Cerebellar nuclear complex (tissue), 1 donor: Measurements from ENCODE around the gene NLN.

Experiments
- DNase-seq, 2 experiments: peaks; one replicate each; lab custom pipeline; 2025; lab: John Stamatoyannopoulos, UW

NLN gene

GRCh38 chr5:65873181-65873750 is 151.3 kb downstream of the NLN start:
- DNase-seq, result no peak

- DNase-seq, result no peak
Observed at GRCh38 chr5:65874241-65874640, 152.2 kb downstream of the NLN start.

DNA sequence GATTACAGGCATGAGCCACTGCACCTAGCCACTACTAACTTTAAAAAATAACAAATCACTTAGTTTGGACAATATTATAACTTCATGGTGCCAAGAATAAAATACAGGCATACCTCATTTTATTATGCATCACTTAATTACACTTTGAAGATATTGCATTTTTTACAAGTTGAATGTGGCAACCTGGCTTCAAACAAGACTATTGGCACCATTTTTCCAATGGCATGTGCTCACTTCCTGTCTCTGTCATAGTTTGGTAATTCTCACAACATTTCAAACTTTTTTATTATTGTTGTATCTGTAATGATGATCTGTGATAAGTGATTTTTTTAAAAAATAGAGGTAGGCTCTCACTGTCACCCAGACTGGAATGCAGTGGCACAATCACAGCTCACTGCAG is 154.5 kb downstream of the NLN start:
- no peak for DNase-seq

- no peak for DNase-seq
Observed at GRCh38 chr5:65876970-65877369, 155.0 kb downstream of the NLN start.
